Stimulated activated CD8-positive, alpha-beta memory T cell treated with anti-CD3 and anti-CD28 coated beads, Interleukin-12 subunit alpha, Interleukin-12 subunit beta, amount 100 ng/mL, for 24 hours (primary cell): ENCODE measurements around the gene RPA3.

Source experiments
- DNase-seq: peaks from one replicate; pipeline ENCODE4 v3.0.0-alpha.2; 2020; ENCODE audit errors: extremely low read depth

The RPA3 gene

DNA sequence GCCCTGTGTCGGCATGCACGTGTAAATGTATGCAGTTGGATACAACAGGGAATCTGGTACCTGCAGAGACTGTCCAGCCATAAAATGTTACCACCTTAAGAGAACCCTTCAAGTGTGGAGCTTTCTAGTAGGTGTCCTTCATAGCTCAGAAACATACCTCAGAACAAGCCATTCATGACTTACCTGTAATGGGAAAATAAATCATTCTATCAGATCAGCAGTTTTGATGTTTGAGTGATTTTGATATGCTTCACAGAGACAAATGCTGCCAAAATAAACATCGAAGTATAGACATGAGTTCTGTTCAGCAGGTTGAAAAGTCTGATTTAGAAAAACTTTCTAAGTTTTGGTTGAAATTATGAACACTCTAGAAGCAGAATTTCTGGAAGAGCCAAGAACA, 111.4 kb downstream of the RPA3 start:
- no peak for DNase-seq

DNA sequence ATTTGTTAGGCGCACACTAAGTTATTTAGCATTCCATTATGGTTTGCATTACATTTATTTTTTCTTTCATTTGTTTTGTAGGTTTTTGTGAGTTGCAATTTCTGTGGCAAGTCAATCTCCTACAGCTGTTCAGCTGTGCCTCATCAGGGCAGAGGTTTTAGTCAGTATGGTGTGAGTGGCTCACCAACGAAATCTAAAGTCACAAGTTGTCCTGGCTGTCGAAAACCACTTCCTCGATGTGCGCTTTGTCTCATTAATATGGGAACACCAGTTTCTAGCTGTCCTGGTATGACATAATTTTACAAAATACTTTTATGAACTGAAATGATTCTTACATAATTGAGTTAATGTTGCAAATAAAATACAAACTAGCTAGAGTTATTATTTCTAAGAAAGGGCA, 122.2 kb downstream of the RPA3 start:
- no peak for DNase-seq

DNA sequence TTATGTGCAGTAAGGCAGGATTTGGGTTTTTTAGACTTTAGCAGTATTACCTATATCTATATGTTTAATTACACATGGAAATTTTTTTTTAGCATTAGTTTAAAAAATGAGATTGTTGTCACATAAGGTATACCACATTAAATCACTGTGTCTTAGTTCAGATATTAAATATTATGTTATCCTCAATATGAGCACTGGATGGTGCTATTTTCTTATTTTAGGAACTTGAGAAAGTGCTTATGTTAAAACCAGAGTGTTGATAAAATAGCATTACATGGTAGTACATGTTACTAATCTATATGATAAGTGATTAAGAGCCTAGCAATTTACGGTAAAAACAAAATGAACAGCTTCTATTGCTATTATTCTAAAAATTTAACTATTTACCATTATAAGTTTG, 123.0 kb downstream of the RPA3 start:
- no peak for DNase-seq
